Measurements from ENCODE around the gene FER1L5.
"Not testable (repeated sequence)": the region's sequence is repeated elsewhere in the genome, so short reads cannot be mapped to it uniquely, and the experiment has no call there.

The FER1L5 gene

DNA sequence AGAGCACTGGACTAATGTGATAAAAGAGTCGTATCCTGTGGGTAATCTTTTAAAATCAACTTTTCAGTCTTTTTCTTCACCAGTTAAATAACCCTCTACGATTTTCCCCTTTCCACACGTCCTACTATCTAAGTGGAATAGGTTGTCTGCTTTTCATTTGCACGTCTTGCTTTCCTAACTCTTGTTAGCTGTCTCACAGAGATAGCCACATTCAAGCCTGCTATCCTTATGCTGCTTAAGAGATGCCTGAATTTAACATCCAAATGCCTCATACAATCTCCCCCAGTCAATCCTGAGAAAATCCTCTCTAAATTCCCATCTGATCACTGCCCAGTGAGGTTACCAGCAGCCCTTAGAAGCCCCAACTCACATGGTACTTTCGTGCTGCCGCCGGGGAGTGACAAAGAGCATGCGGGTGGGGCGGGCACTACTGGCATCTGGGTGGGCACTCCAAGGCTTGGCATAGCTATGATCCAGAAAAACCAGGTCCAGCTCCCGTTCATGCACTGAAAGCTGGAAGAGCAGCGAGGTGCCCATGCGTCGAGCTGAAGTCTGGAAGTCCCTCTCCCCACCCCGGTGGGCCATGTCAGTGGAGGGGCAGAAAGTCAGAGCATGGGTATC lies 5.9 kb upstream of the FER1L5 start:
- DNase-seq (ENCODE audit: low spot score): no peak

- no peak for DNase-seq (ENCODE audit: low spot score)
These were observed 5.0 kb upstream of the FER1L5 start for GRCh38 chr2:96637385-96638143.

- DNase-seq (ENCODE audit: low spot score): peak; percentile 95
These were observed 4.1 kb upstream of the FER1L5 start, which contains the start of gene KANSL3 for GRCh38 chr2:96638144-96639121. Gene KANSL3 (minus strand): TSS chr2:96638312. CDS start chr2:96637135, 1,177 bp downstream.

GRCh38 chr2:96647681-96648080 lies 5.1 kb downstream of the FER1L5 start:
- no peak for DNase-seq (ENCODE audit: low spot score)

DNA sequence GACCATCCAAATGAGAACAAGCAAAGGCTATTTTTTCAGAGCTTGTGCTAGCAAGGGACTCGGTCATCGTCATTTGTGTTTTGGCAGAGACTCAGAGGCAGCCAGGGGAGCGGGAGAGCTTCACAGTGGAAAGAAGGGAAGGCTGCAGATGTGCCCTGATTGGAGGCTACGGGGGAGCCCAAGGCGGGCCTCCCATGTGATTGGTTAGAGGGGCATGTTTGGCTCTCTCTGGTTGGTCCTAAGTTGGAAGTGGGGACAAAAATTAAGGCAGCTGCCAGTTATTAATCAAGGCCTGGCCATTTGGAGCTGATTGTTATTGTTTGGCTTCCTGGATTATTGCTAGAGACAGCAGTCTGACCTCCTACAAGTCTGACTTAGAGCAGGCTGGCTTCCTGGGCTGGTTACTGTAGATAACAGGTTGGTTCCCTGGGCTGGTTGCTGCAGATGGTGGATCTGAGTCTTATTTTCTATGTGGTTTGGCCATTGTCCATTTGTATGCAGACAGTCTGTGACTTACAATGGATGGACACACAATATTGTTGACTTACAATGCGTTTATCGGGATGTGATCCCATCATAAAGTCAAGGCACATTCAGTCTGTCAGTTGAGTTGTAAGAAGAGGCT lies 5.9 kb downstream of the FER1L5 start:
- DNase-seq (ENCODE audit: low spot score): no peak

DNA sequence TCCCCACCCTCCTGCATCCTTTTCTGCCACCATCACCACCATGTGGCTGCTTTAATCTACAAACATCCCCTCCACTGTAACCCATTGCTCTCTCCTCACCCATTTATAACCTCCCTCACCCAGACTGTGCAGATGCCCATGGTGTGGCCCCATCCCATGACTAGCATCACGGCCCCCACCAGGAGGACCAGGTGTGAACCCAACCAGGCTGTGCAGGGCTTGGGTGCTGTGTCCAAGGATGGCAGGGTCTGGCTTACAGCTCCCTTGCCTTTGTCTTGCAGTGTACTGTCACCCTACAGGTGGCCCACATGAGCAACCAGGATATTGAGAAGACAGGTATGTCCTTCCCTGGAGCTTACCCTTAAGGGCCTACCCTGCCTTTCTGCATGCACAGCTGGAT lies 6.8 kb downstream of the FER1L5 start:
- no peak for DNase-seq (ENCODE audit: low spot score)

DNA sequence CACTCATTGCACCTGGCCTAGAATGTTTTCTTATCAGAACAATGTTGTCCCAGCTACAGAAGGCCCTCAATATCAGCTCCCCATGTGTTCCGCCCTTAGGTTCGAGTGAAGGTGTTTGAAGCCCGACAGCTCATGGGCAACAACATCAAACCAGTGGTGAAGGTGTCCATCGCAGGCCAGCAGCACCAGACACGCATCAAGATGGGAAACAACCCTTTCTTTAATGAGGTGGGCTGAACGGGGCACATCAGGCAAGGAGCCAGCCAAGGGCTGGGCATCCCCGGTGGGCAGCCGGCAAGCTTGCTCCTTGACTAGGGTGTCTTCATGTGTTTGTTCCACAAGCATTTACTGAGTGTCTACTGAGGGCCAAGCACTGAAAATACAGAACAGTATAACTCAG lies 9.2 kb downstream of the FER1L5 start:
- DNase-seq (ENCODE audit: low spot score): no peak

GRCh38 chr2:96654791-96655190 lies 12.2 kb downstream of the FER1L5 start:
- not testable (repeated sequence) for DNase-seq (ENCODE audit: low spot score)

DNA sequence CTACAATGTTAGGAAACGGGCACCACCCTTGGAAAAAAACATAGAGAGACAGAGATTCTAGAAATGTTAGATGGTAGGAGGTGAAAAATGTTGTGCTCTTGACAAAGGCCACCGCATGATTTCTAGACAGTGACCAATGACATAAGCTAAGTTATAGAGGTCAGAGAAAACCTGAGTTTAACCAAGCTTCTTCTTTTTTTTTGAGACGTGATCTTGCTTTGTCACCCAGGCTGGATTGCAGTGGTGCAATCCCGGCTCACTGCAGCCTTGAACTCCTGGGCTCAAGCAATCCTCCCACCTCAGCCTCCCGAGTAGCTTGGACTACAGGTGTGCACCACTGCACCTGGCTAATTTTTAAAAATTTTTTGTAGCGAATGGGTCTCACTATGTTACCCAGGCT lies 13.0 kb downstream of the FER1L5 start:
- DNase-seq (ENCODE audit: low spot score): no peak

DNA sequence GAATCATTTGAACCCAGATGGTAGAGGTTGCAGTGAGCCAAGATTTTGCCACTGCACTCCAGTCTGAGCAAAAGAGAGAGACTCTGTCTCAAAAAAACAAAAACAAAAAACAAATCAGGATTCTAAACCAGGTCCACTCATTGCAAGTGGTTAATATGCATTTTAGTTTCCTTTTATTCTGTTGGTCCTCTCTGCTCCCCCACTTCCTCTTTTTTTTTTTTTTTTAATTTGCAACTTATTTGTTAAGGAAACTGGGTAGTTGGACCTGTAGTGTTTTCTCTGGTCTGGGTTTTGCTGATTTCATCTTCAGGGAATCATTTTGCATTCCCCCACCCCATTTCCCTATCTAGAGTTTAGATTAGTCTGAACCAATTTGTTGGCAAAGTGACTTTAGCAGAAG lies 14.0 kb downstream of the FER1L5 start:
- no peak for DNase-seq (ENCODE audit: low spot score)

GRCh38 chr2:96661324-96661723 lies 18.8 kb downstream of the FER1L5 start:
- no peak for DNase-seq (ENCODE audit: low spot score)

- DNase-seq (ENCODE audit: low spot score): no peak
These were observed 19.8 kb downstream of the FER1L5 start for GRCh38 chr2:96662360-96662759.

GRCh38 chr2:96663177-96663576 lies 20.6 kb downstream of the FER1L5 start:
- DNase-seq (ENCODE audit: low spot score): no peak

DNA sequence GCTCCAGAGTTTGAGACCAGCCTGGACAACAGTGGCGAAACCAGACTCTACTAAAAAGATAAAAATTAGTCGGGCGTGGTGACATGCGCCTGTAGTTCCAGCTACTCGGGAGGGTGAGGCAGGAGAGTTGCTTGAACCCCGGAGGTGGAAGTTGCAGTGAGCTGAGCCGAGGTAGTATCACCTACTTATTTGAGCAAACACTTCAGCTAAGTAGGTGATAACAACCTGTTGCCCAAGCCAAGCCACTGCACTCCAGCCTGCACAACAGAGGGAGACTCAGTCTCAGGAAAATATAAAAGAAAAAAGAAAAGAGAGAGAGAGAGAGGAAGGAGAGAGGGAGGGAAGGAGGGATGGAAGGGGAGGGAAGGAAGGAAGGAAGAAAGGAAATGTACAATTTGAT lies 21.3 kb downstream of the FER1L5 start:
- DNase-seq (ENCODE audit: low spot score): no peak

- DNase-seq (ENCODE audit: low spot score): no peak
These were observed 21.9 kb downstream of the FER1L5 start for GRCh38 chr2:96664366-96664925.

DNA sequence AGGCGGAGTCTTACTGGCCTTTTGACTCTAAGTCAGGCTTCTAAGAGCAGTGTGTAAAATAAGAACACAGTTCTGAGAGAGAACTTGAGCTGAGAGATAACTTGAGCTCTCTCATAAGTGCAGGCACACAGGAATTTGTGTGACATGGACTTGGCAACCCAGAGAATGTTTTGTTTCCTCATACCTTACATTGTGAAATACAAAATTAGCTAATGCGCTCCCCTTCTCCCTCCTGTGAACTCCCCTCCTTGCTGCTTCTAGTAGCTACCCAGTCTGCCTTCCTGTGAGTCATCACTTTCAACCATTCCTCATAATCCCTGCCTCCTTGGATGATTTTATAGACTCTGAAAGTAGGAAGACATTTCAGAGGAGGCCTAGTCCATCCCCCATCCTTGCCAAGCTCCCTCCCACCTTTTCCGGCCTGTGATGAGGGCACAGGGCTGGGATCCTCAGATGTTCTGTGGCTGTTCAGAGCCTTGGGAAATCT lies 22.6 kb downstream of the FER1L5 start:
- DNase-seq (ENCODE audit: low spot score): no peak

DNA sequence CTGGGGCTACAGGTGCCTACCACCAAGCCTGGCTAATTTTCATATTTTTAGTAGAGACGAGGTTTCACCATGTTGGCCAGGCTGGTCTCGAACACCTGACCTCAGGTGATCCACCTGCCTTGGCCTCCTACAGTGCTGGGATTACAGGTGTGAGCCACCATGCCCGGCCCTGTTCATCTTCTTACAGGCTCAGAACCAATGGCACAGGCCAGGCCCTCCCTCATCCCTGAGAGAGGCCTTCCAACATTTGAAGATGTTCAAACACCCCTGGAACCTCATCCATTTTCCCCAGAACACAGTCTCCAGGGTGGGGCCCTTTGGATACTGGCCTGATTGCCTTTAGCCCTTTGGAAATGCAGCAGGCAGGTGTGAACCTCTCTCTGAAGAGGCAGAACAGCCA lies 23.2 kb downstream of the FER1L5 start:
- not testable (repeated sequence) for DNase-seq (ENCODE audit: low spot score)

GRCh38 chr2:96668771-96669170 lies 26.2 kb downstream of the FER1L5 start:
- DNase-seq (ENCODE audit: low spot score): no peak

DNA sequence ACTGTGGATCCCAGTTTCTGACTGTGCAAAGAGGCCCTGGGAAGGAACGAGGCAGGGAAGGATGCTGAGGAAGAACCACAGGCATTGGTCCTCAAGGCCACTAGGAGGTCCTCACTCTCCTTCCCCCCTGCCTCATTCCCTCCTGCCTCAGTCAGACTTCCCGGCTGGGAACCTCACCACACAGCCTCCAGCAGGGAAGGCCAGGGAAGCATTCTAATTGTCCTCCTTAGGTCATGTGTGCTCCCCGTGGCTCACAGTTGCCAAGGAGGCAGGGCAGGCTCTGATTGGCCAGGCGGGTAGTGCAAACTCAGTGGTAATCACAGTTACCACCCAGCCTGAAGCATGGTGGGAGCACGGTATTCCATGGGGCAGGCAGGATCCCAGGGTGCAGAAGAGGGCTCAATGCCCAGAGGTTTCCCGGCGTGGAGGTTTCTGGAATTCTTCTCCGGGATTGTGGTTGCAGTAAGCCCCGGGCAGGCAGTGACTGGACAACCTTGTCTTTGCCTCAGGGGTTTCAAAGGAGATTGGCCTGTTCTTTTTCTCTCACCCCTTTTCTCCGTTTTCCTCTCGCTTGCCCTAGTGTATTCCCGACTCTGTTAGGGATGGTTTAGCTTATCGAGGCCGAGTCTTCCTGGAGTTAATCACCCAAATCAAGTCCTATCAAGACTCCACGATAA lies 27.1 kb downstream of the FER1L5 start:
- DNase-seq (ENCODE audit: low spot score): no peak

DNA sequence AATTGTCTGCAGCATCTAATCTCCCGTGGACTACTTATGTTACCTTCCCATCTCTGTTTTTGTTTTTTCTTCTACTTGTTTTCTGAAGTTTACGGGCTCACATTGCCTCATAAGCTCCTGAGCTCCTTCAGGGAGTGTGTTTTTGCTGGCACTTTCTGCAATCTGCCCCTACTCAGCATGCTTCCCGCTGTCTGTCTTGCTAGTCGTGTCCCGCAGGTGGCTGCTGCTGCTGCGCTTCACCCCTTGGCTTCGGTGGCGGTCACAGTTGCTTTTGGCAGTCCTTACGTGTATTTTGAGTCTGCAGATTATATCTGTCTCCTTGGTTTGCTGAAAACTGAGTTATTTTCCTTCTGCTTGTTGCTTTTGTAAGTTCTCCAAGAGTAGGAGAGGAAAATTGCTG lies 37.3 kb downstream of the FER1L5 start:
- DNase-seq (ENCODE audit: low spot score): peak; percentile 12

- no peak for DNase-seq (ENCODE audit: low spot score)
These were observed 38.1 kb downstream of the FER1L5 start for GRCh38 chr2:96680561-96681141.
